Central memory CD8-positive, alpha-beta T cell (primary cell): Measurements from ENCODE around the gene NAA40.

Experiments
- ATAC-seq: fragments of 150-1000 bp; cut with Tn5 transposase; replicated peaks from 2 replicates; pipeline ENCODE4 v1.10.0; 2022; ENCODE audit warnings: mild to moderate bottlenecking, moderate FRiP score, moderate number of reproducible peaks; ENCODE audit not compliant: poor library complexity, severe bottlenecking; ENCODE audit errors: extremely low read depth
- DNase-seq, 2 donors: peaks; one replicate each; pipeline ENCODE4 v3.0.0; 2021; ENCODE audit warnings: low spot score in 2 of 2
- H3K27ac Mint-ChIP-seq: one replicate; pipeline ENCODE4 v1.8.0; 2022; ENCODE audit warnings: low read depth, mild to moderate bottlenecking, moderate library complexity, mixed read lengths
- H3K27me3 Mint-ChIP-seq: one replicate; pipeline ENCODE4 v1.8.0; 2022; ENCODE audit warnings: mixed read lengths
- H3K36me3 Mint-ChIP-seq: one replicate; pipeline ENCODE4 v1.8.0; 2022; ENCODE audit warnings: mild to moderate bottlenecking, moderate library complexity, mixed read lengths; ENCODE audit not compliant: insufficient read depth
- H3K4me1 Mint-ChIP-seq: one replicate; pipeline ENCODE4 v1.8.0; 2022; ENCODE audit warnings: mixed read lengths
- H3K4me3 Mint-ChIP-seq: one replicate; pipeline ENCODE4 v1.8.0; 2022; ENCODE audit warnings: mild to moderate bottlenecking, moderate library complexity, mixed read lengths
- H3K9me3 Mint-ChIP-seq: one replicate; pipeline ENCODE4 v1.8.0; 2022; ENCODE audit warnings: mixed read lengths

NAA40 gene

DNA sequence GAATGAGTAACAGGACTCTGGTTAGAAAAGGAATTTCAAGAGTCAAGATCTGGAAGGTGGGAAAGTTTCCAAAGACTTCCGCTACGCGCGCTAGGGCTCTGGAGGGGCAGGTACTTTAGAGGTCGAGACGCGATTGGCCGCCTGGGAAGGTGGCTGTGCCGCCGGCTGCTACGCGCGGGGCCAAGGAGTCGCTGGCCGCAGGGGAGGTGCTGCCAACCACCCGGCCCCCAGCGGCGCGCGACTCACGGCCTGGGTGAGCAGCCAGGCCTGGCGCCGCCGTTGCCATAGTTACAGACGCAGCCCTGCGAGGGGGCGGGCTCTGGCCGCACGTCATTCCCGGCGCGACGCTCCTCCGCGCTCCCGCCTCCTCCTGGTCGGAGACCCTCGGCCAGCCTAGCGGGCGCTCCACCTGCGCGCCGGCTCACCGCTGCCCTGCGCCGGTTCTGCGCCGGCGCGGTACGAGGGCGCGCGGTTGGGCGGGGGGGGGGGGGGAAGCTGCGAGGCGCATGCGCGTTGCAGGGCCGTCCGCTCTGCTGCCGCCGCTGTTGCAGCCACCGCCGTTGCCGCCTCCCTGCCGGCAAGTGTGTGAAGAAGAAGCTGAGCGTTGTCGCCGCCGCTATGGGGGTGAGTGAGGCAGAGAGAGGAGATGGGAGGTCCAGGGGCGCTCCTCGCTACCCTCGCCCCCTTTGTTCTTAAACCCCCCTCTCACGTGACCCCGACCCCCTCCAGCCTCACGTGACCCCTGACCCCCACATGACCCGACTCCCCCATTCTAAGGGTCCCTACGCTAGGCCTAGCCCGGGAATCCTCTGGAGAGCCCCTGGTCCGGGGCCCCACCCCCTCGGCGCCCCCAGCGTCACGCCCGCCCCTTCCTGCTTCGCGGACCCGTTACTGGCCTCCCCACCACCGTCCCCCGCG, at the start of gene NAA40:
Gene NAA40, plus strand, starts transcription at position 524 of the 918 bp plus-strand sequence. Its CDS starts 95 bp downstream, at position 619.
- ATAC-seq: peak; percentile 91
- no peaks in the 10 kb centered on the region for H3K9me3 Mint-ChIP-seq
- peaks cover 19% of the 10 kb centered on the region for H3K4me1 Mint-ChIP-seq
- peaks cover 13% of the 10 kb centered on the region for H3K36me3 Mint-ChIP-seq
- H3K4me3 Mint-ChIP-seq: peak within 1 kb of the TSS; percentile 80
- H3K27ac Mint-ChIP-seq: peak within 1 kb of the TSS; percentile 82
- peak; percentile 82 to 87 for DNase-seq
- no peaks in the 10 kb centered on the region for H3K27me3 Mint-ChIP-seq

GRCh38 chr11:63889344-63889743, 49.5 kb upstream of the NAA40 start:
- Mint-ChIP-seq H3K36me3 (peaks cover 9% of the 10 kb centered on the region), H3K27me3 (no peaks in the 10 kb centered on the region), H3K27ac (peak overlapping the region; percentile 88), H3K9me3 (no peaks in the 10 kb centered on the region), H3K4me3 (peak overlapping the region; percentile 94), H3K4me1 (peaks cover 71% of the 10 kb centered on the region)
- DNase-seq: no peak
- ATAC-seq: no peak

GRCh38 chr11:63890368-63890767, 48.4 kb upstream of the NAA40 start:
- Mint-ChIP-seq H3K4me3 (peak overlapping the region; percentile 94), H3K27ac (peak overlapping the region; percentile 87)
- ATAC-seq: no peak

GRCh38 chr11:63892228-63892627, 46.6 kb upstream of the NAA40 start:
- peak overlapping the region; percentile 87 for H3K27ac Mint-ChIP-seq
- peaks cover 81% of the 10 kb centered on the region for H3K4me1 Mint-ChIP-seq
- peaks cover 30% of the 10 kb centered on the region for H3K36me3 Mint-ChIP-seq
- no peaks in the 10 kb centered on the region for H3K27me3 Mint-ChIP-seq
- ATAC-seq: no peak
- DNase-seq: no peak
- H3K4me3 Mint-ChIP-seq: peak overlapping the region; percentile 18
- no peaks in the 10 kb centered on the region for H3K9me3 Mint-ChIP-seq

More at GRCh38 chr11:63890368-63890767, 48.4 kb upstream of the NAA40 start:
- H3K27me3 Mint-ChIP-seq: no peaks in the 10 kb centered on the region
- no peaks in the 10 kb centered on the region for H3K9me3 Mint-ChIP-seq
- no peak for DNase-seq
- peaks cover 15% of the 10 kb centered on the region for H3K36me3 Mint-ChIP-seq
- peaks cover 75% of the 10 kb centered on the region for H3K4me1 Mint-ChIP-seq

DNA sequence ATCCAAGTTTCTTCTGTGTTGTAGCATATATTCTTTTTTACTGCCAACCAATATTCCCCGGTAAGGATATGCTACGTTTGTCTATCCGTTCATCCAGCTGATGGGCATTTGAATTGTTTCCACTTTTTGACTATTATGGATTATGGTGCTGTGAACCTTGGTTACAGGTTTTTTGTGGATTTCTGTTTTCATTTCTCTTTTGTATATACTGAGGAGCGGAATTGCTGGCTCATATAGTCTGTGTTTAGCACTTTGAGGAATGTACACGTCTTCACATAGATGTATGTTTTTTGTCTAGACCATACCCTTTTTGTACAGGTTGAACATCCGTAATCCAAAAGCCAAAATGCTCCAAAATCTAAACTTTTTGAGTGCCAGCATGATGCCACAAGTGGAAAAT, 45.4 kb upstream of the NAA40 start:
- peaks cover 39% of the 10 kb centered on the region for H3K36me3 Mint-ChIP-seq
- no peaks in the 10 kb centered on the region for H3K27me3 Mint-ChIP-seq
- ATAC-seq (no peak), DNase-seq (no peak)
- H3K27ac Mint-ChIP-seq: peak overlapping the region; percentile 62
- no peaks in the 10 kb centered on the region for H3K9me3 Mint-ChIP-seq
- H3K4me3 Mint-ChIP-seq: no peak overlapping the region
- peaks cover 71% of the 10 kb centered on the region for H3K4me1 Mint-ChIP-seq

DNA sequence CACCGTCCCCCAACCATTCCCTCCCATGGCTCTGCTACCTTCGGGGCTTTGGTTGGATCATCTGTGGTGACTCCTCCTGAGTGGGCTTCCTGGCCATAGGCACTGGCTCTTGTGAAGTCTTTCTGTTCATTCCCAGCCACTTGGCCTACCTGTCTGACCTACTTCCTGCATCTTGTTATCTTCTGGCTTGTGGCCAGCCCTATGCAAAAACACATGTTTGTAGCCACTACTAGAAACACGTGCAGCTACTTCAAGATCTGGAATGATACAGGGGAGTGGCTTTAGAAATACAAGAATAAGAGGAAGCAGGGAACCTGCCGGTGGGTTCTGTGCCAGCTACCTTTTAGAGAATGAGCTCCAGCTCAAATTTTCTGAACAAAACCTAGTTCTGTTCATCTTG, 42.7 kb upstream of the NAA40 start:
- Mint-ChIP-seq H3K27ac (peak overlapping the region; percentile 46), H3K9me3 (no peaks in the 10 kb centered on the region), H3K36me3 (peaks cover 61% of the 10 kb centered on the region), H3K4me3 (no peak overlapping the region), H3K27me3 (no peaks in the 10 kb centered on the region), H3K4me1 (peaks cover 46% of the 10 kb centered on the region)
- ATAC-seq: no peak
- DNase-seq: no peak

DNA sequence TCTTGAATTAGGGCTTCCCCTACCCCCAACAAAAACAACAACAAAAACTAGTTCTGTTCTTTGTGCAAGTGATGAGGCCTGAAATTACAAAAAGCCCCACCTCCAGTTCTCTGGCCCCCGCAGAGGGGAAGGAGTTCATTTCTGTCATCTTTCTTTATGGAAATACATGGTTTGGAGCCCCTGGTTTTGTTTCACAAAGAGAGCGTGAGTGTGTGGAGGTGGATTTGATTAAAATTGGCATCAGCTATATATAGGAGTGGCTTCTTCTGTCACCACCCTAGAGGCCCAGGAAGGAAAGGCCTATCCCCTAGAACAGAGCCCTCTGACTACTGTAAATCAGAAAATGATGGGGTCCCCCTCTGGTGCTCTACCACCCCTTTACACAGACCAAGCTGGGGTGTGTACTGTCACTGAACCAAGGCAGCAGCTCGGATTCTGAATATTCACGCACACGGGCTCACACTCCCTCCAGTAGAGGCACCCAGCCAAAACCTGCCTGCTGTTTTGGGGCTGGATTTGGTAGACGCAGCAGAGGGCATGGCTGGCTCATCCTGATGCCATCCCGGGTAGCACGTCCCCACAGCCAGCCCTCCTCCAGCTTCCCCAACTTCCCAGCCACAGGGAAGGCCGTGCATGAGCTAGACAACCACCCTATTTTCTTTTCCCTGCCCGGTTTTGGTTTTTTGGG, 41.2 kb upstream of the NAA40 start:
- H3K4me3 Mint-ChIP-seq: no peak overlapping the region
- no peaks in the 10 kb centered on the region for H3K9me3 Mint-ChIP-seq
- DNase-seq (no peak), ATAC-seq (no peak)
- H3K36me3 Mint-ChIP-seq: peaks cover 72% of the 10 kb centered on the region
- no peak overlapping the region for H3K27ac Mint-ChIP-seq
- peaks cover 38% of the 10 kb centered on the region for H3K4me1 Mint-ChIP-seq
- no peaks in the 10 kb centered on the region for H3K27me3 Mint-ChIP-seq

- H3K27ac Mint-ChIP-seq: peak overlapping the region; percentile 56
- no peaks in the 10 kb centered on the region for H3K27me3 Mint-ChIP-seq
- peaks cover 20% of the 10 kb centered on the region for H3K4me1 Mint-ChIP-seq
- ATAC-seq (no peak), DNase-seq (no peak)
- H3K36me3 Mint-ChIP-seq: peaks cover 76% of the 10 kb centered on the region
- no peak overlapping the region for H3K4me3 Mint-ChIP-seq
- H3K9me3 Mint-ChIP-seq: no peaks in the 10 kb centered on the region
Observed at GRCh38 chr11:63901660-63902059, 37.1 kb upstream of the NAA40 start.

DNA sequence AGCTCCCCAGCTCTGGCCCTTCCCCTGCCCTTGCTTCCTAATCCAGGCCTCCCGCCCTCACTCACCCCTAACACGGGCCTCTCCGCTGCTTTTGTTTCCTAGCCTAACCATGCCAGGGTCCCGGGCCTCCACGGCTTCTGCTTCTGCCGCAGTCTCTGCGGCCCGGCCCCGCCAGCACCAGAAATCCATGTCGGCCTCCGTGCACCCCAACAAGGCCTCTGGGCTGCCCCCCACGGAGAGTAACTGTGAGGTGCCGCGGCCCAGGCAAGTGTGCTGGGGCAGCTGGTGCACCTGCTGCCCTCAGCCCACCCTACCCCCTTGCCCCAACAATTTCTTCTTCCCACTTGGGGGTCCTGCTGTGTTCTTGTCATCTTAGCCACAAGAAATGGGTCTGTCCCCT, 34.9 kb upstream of the NAA40 start:
- Mint-ChIP-seq H3K4me1 (peaks cover 19% of the 10 kb centered on the region), H3K36me3 (peaks cover 61% of the 10 kb centered on the region), H3K27ac (peak overlapping the region; percentile 71), H3K9me3 (no peaks in the 10 kb centered on the region), H3K4me3 (no peak overlapping the region), H3K27me3 (no peaks in the 10 kb centered on the region)
- ATAC-seq: no peak
- DNase-seq: no peak

DNA sequence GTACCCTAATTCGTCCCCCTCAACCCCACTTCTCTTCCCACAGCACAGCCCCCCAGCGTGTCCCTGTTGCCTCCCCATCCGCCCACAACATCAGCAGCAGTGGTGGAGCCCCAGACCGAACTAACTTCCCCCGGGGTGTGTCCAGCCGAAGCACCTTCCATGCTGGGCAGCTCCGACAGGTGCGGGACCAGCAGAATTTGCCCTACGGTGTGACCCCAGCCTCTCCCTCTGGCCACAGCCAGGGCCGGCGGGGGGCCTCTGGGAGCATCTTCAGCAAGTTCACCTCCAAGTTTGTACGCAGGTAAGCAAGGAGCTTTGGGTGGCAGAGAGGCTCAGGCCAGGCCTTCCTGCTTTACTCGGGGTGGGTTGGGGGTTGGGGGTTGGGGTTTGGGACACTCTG, 34.1 kb upstream of the NAA40 start:
- H3K36me3 Mint-ChIP-seq: peaks cover 55% of the 10 kb centered on the region
- no peaks in the 10 kb centered on the region for H3K27me3 Mint-ChIP-seq
- peaks cover 19% of the 10 kb centered on the region for H3K4me1 Mint-ChIP-seq
- no peak overlapping the region for H3K4me3 Mint-ChIP-seq
- peak overlapping the region; percentile 69 for H3K27ac Mint-ChIP-seq
- H3K9me3 Mint-ChIP-seq: no peaks in the 10 kb centered on the region
- DNase-seq (no peak), ATAC-seq (no peak)

GRCh38 chr11:63905179-63905578, 33.6 kb upstream of the NAA40 start:
- no peaks in the 10 kb centered on the region for H3K27me3 Mint-ChIP-seq
- H3K4me3 Mint-ChIP-seq: no peak overlapping the region
- H3K9me3 Mint-ChIP-seq: no peaks in the 10 kb centered on the region
- ATAC-seq: no peak
- H3K4me1 Mint-ChIP-seq: peaks cover 19% of the 10 kb centered on the region
- peak overlapping the region; percentile 69 for H3K27ac Mint-ChIP-seq
- H3K36me3 Mint-ChIP-seq: peaks cover 55% of the 10 kb centered on the region
- no peak for DNase-seq

- Mint-ChIP-seq H3K4me1 (peaks cover 17% of the 10 kb centered on the region), H3K36me3 (peaks cover 48% of the 10 kb centered on the region), H3K27me3 (no peaks in the 10 kb centered on the region), H3K27ac (peak overlapping the region; percentile 69), H3K9me3 (no peaks in the 10 kb centered on the region), H3K4me3 (no peak overlapping the region)
- DNase-seq (no peak), ATAC-seq (no peak)
Observed at GRCh38 chr11:63906087-63906486, 32.7 kb upstream of the NAA40 start.

- Mint-ChIP-seq H3K27ac (no peak overlapping the region), H3K27me3 (no peaks in the 10 kb centered on the region), H3K9me3 (no peaks in the 10 kb centered on the region), H3K4me3 (no peak overlapping the region), H3K36me3 (peaks cover 45% of the 10 kb centered on the region), H3K4me1 (peaks cover 12% of the 10 kb centered on the region)
- ATAC-seq: no peak
- peak in 1 of 2 donors; percentile 32 for DNase-seq
Observed at GRCh38 chr11:63906585-63906984, 32.2 kb upstream of the NAA40 start.
